ENCODE results near the gene RHPN2. TPM values are rescaled to one million over a fixed set of nuclear protein-coding genes. Genes with fewer than 3 reads are reported as not detected.
A peak's percentile ranks its signal among the peaks of the same experiment; 100 is the strongest.

The RHPN2 gene
- total RNA-seq, 1 experiment from 2014 or later = 32.8 TPM

DNA sequence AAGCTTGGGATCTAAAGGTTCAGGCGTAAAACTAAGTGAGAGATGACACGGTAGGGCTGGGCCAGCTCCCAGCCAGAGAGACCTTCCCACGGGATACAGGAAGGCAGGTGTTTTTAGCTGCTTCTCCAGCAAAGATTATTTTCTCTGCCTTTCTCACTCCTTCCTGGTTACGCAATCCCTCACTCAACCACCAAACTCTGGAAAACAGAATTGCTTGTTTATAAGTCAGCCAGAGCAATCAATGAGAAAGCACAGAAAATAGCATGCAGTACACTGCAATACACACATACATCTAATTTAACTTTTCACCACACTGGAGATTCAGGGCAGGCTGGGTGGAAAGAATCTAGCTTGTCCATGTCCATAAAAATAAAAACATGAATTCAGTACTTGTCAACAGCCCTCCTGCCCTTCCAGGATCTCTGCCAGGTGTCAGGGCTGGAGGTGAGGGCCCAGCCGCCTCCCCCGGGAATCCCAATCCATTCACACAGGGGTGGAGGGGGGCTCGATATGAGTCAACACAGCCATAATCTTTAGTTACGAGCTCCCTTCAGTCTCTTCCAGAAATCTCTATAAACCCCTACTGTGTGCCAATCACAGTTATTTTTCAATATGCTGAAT, 12.2 kb downstream of the RHPN2 start:
- POLR2A ChIA-PET (ENCODE audit: unreplicated experiment) = interaction anchor here (0.7 kb wide), 1 partner anchor 111 kb away, joined by 3 read pairs; no protein-coding TSS in a partner anchor
- peak overlapping the region; percentile 65 for H3K4me2 ChIP-seq (ENCODE audit: low read length)

GRCh38 chr19:33050110-33050509, 14.6 kb downstream of the RHPN2 start:
- no peak overlapping the region for H3K4me2 ChIP-seq (ENCODE audit: low read length)
- H3K27ac ChIP-seq (ENCODE audit: low read length) = 0 out of 2 replicates have a peak overlapping the region, but pooled peaks have one; percentile 92
- POLR2A ChIA-PET (ENCODE audit: unreplicated experiment) = no interaction called here

More for the DNA sequence above, 12.2 kb downstream of the RHPN2 start:
- peak; percentile 78 for DNase-seq
- Histone ChIP-seq H3K9ac (ENCODE audit: low read length) (peak overlapping the region; percentile 58), H4K20me1 (ENCODE audit: low read length) (no peaks in the 10 kb centered on the region), H3K9me3 (ENCODE audit: low read length) (no peaks in the 10 kb centered on the region), H3K4me1 (ENCODE audit: insufficient read depth, low read length) (peaks cover 65% of the 10 kb centered on the region), H2AFZ (ENCODE audit: low read length) (no peak overlapping the region), H3K36me3 (ENCODE audit: low read depth, low read length) (peaks cover 10% of the 10 kb centered on the region), H3K27ac (ENCODE audit: low read length) (peak overlapping the region; percentile 93), H3K79me2 (ENCODE audit: low read length) (peaks cover 78% of the 10 kb centered on the region), H3K27me3 (ENCODE audit: low read length) (no peaks in the 10 kb centered on the region), H3K4me3 (ENCODE audit: low read length) (no peak overlapping the region), H3F3A (ENCODE audit: low read length, unreplicated experiment) (no peaks in the 10 kb centered on the region), H3K9me2 (replicated peaks; ENCODE audit: low read length) (no peaks in the 10 kb centered on the region)
- no peak for TF ChIP-seq EZH2phosphoT487 (IDR thresholded peaks at IDR 0.05; ENCODE audit: borderline replicate concordance, low read length)
- TF ChIP-seq EZH2 (IDR thresholded peaks at IDR 0.05; ENCODE audit: low read length, unreplicated experiment) = no peak
- TF ChIP-seq CTCF (conservative IDR thresholded peaks at IDR 0.05; ENCODE audit: low read depth, low read length) = no peak
- BruUV-seq (replicated peaks) = no TSS peak
- ATAC-seq = peak; percentile 47
- CTCF ChIA-PET = no interaction called here
- intact Hi-C loops (cut with micrococcal nuclease) = no loop called here

More at GRCh38 chr19:33050110-33050509, 14.6 kb downstream of the RHPN2 start:
- CTCF ChIA-PET = no interaction called here
- H3K9ac ChIP-seq (ENCODE audit: low read length) = no peak overlapping the region
- no peak for TF ChIP-seq CTCF (conservative IDR thresholded peaks at IDR 0.05; ENCODE audit: low read depth, low read length)
- no peak for TF ChIP-seq EZH2 (IDR thresholded peaks at IDR 0.05; ENCODE audit: low read length, unreplicated experiment)
- TF ChIP-seq EZH2phosphoT487 (IDR thresholded peaks at IDR 0.05; ENCODE audit: borderline replicate concordance, low read length) = no peak
- H3K36me3 ChIP-seq (ENCODE audit: low read depth, low read length) = peaks cover 10% of the 10 kb centered on the region
- ATAC-seq (no peak), DNase-seq (no peak)
- no peaks in the 10 kb centered on the region for H3K27me3 ChIP-seq (ENCODE audit: low read length)
- H3K4me1 ChIP-seq (ENCODE audit: insufficient read depth, low read length) = peaks cover 74% of the 10 kb centered on the region
- H4K20me1 ChIP-seq (ENCODE audit: low read length) = no peaks in the 10 kb centered on the region
- H3K79me2 ChIP-seq (ENCODE audit: low read length) = peaks cover 80% of the 10 kb centered on the region
- no peak overlapping the region for H3K4me3 ChIP-seq (ENCODE audit: low read length)
- H2AFZ ChIP-seq (ENCODE audit: low read length) = no peak overlapping the region
- intact Hi-C loops (cut with micrococcal nuclease) = no loop called here
- H3F3A ChIP-seq (ENCODE audit: low read length, unreplicated experiment) = no peaks in the 10 kb centered on the region
- no peaks in the 10 kb centered on the region for H3K9me3 ChIP-seq (ENCODE audit: low read length)
- no peaks in the 10 kb centered on the region for H3K9me2 ChIP-seq (replicated peaks; ENCODE audit: low read length)
- no TSS peak for BruUV-seq (replicated peaks)
